Measurements from ENCODE around the gene CCDC134.

Gene CCDC134

GRCh38 chr22:41800348-41801146 is at the start of gene CCDC134:
TSS of gene CCDC134 (plus strand) at chr22:41800679. CDS start at chr22:41808891, 8,212 bp downstream.
- DNase-seq (ENCODE audit: low spot score) (peak; percentile 77), FAIRE-seq (peak; percentile 58)

- FAIRE-seq = no peak
- DNase-seq (ENCODE audit: low spot score) = no peak
Measured at GRCh38 chr22:41752011-41752970, 48.2 kb upstream of the CCDC134 start.

GRCh38 chr22:41753984-41754383 is 46.5 kb upstream of the CCDC134 start:
- DNase-seq (ENCODE audit: low spot score) (no peak), FAIRE-seq (no peak)

- no peak for DNase-seq (ENCODE audit: low spot score)
- FAIRE-seq = no peak
Measured at GRCh38 chr22:41757502-41757901, 43.0 kb upstream of the CCDC134 start.

GRCh38 chr22:41758231-41758630 is 42.2 kb upstream of the CCDC134 start:
- FAIRE-seq = no peak
- no peak for DNase-seq (ENCODE audit: low spot score)

GRCh38 chr22:41762980-41763779 is 37.3 kb upstream of the CCDC134 start:
- DNase-seq (ENCODE audit: low spot score) (no peak), FAIRE-seq (no peak)

- DNase-seq (ENCODE audit: low spot score) = peak; percentile 23
Measured at GRCh38 chr22:41766476-41766875, 34.0 kb upstream of the CCDC134 start.

GRCh38 chr22:41768430-41768829 is 32.0 kb upstream of the CCDC134 start:
- peak; percentile 93 for FAIRE-seq
- peak; percentile 88 for DNase-seq (ENCODE audit: low spot score)

More at GRCh38 chr22:41766476-41766875, 34.0 kb upstream of the CCDC134 start:
- peak; percentile 48 for FAIRE-seq

- peak; percentile 26 for DNase-seq (ENCODE audit: low spot score)
- no peak for FAIRE-seq
Measured at GRCh38 chr22:41770715-41771468, 29.6 kb upstream of the CCDC134 start.

GRCh38 chr22:41772198-41772597 is 28.3 kb upstream of the CCDC134 start:
- no peak for FAIRE-seq
- no peak for DNase-seq (ENCODE audit: low spot score)

GRCh38 chr22:41772645-41773044 is 27.8 kb upstream of the CCDC134 start:
- DNase-seq (ENCODE audit: low spot score) = no peak

GRCh38 chr22:41775338-41775737 is 25.1 kb upstream of the CCDC134 start:
- FAIRE-seq (no peak), DNase-seq (ENCODE audit: low spot score) (no peak)

More at GRCh38 chr22:41772645-41773044, 27.8 kb upstream of the CCDC134 start:
- peak; percentile 14 for FAIRE-seq

GRCh38 chr22:41775976-41776375 is 24.5 kb upstream of the CCDC134 start:
- no peak for DNase-seq (ENCODE audit: low spot score)
- FAIRE-seq = no peak

GRCh38 chr22:41776381-41776780 is 24.1 kb upstream of the CCDC134 start:
- DNase-seq (ENCODE audit: low spot score) (no peak), FAIRE-seq (no peak)

GRCh38 chr22:41777749-41778425 is 22.6 kb upstream of the CCDC134 start:
- FAIRE-seq (no peak), DNase-seq (ENCODE audit: low spot score) (no peak)

GRCh38 chr22:41779929-41780505 is 20.5 kb upstream of the CCDC134 start:
- FAIRE-seq = no peak
- no peak for DNase-seq (ENCODE audit: low spot score)

GRCh38 chr22:41780746-41781505 is 19.6 kb upstream of the CCDC134 start:
- no peak for DNase-seq (ENCODE audit: low spot score)
- FAIRE-seq = no peak

- FAIRE-seq (no peak), DNase-seq (ENCODE audit: low spot score) (no peak)
Measured at GRCh38 chr22:41781507-41781906, 19.0 kb upstream of the CCDC134 start.

GRCh38 chr22:41782316-41782715 is 18.2 kb upstream of the CCDC134 start:
- FAIRE-seq (no peak), DNase-seq (ENCODE audit: low spot score) (no peak)
